ENCODE data around the gene ARID1B.

The ARID1B gene

DNA sequence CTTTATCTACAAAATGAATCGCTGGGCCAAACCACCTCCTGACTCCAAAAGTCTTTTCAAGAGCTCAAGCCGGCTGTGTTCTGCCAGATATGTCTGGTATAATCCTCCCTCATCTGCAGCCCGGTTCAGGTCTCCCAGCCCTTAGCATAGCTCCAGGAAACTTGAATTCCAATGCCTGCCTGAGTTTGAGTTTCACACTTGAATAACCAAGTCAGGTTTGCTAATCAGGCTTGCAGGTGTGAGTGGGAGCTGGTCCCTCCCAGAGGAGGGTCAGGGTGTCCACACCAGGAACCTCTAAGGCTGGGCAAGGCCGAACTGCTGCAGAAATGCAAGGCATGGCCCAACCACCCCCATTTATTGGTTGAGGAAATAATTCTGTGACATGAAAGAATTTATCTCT is 449.6 kb downstream of the ARID1B start:
- DNase-seq (ENCODE audit: low spot score) = no peak

GRCh38 chr6:157227202-157228166 is 450.3 kb downstream of the ARID1B start:
- no peak for DNase-seq (ENCODE audit: low spot score)

DNA sequence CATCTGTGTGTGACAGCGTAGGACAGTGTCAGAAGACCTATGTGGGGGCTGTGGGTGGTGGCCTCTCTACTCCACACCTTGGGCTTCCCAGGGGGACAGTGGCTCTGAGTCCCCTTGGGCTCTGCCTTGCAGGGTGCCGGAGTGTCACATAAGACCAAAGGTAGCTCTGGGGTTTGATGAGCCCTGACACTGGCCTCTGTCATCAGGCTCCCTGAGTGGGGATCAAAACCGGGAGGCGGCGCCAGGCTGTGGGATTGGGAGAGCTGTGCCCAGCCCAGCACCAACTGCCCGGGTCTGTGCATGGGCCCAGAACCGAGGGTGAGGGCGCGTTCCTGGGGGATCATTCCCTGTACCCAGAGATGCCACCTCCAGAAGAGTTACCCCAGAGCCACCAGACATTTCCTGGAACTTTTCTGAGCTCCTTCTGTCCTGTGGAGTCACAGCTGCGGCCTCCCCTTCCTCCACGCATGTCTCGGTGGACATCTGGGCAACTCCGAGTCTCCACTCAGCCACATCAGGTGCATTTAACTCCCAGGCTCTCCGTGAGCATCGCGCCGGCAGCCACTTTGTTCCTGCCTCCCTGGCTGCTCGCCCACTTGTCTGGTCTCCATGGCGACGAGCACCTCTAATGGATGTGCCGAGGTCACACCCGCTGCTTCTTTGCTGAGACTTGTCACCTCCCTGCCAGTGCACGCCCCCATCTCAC is 451.4 kb downstream of the ARID1B start:
- DNase-seq (ENCODE audit: low spot score) = peak; percentile 76

GRCh38 chr6:157229132-157229618 is 452.0 kb downstream of the ARID1B start:
- no peak for DNase-seq (ENCODE audit: low spot score)

GRCh38 chr6:157229713-157230112 is 452.5 kb downstream of the ARID1B start:
- DNase-seq (ENCODE audit: low spot score) = no peak

GRCh38 chr6:157230910-157231309 is 453.7 kb downstream of the ARID1B start:
- no peak for DNase-seq (ENCODE audit: low spot score)

GRCh38 chr6:157232161-157232895 is 455.1 kb downstream of the ARID1B start:
- no peak for DNase-seq (ENCODE audit: low spot score)

- no peak for DNase-seq (ENCODE audit: low spot score)
Observed at GRCh38 chr6:157233156-157233555, 456.0 kb downstream of the ARID1B start.

GRCh38 chr6:157233686-157234085 is 456.5 kb downstream of the ARID1B start:
- DNase-seq (ENCODE audit: low spot score) = no peak

DNA sequence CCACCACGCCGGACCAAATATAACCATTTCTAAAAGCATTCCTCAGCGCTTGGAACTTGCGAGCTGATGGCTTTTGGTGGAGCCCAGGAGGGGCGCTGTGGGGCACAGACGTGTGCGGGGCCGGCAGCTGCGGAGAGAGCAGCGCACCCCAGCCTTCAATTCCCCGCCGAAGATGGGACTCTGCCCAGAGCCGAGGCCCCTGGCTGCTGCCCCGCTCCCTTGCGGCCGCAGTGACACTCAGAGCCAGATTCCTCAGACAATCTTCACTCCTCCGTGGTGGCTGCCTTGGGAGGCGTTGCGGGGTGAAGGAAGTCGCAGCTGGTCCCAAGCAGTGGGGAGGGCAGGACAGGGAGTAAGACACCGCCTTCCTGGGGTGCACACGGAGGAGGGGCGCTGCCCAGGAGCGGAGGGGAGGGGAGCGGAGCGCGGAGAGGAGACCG is 458.4 kb downstream of the ARID1B start:
- peak; percentile 72 for DNase-seq (ENCODE audit: low spot score)

GRCh38 chr6:157236040-157236725 is 459.0 kb downstream of the ARID1B start:
- DNase-seq (ENCODE audit: low spot score) = no peak

- DNase-seq (ENCODE audit: low spot score) = no peak
Observed at GRCh38 chr6:157238346-157238745, 461.2 kb downstream of the ARID1B start.

DNA sequence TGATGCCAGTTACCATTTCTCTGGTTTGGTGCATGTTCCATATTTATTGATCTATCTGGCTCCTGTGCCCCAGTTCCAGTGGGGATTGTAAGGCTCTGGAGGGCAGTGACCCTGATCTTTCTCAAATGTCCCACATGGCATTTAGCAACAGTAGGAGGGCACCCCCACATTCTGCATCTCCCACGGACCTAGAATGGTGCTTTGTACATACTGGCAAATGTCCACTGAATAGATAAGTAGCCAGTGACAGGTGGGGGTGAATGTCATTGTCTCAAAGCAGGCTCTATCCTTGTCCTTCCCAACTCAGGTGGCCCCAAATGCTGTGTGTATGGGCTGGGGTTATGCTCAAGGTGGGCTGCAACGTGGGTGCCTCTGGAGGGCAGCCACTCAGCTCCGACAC is 462.0 kb downstream of the ARID1B start:
- DNase-seq (ENCODE audit: low spot score) = no peak

DNA sequence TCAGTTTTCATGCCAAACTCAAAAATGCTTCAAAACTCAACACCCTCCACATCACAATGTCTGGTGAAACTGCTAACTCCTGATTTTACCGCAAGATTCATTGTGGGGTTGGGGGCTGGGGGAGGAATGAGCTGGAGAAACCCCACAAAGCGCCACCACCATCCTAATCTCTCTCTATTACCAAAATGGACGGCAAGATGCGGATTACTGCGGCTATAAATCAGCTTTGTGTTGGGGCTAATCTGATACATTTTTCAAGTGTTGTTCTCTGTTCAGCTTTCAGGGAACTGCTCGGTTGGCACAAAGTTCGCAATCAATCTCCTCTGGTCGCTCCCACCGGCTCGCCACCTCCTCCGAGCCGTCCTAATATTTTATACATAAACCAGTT is 462.5 kb downstream of the ARID1B start:
- no peak for DNase-seq (ENCODE audit: low spot score)

- DNase-seq (ENCODE audit: low spot score) = peak; percentile 24
Observed at GRCh38 chr6:157240059-157240959, 463.1 kb downstream of the ARID1B start.

DNA sequence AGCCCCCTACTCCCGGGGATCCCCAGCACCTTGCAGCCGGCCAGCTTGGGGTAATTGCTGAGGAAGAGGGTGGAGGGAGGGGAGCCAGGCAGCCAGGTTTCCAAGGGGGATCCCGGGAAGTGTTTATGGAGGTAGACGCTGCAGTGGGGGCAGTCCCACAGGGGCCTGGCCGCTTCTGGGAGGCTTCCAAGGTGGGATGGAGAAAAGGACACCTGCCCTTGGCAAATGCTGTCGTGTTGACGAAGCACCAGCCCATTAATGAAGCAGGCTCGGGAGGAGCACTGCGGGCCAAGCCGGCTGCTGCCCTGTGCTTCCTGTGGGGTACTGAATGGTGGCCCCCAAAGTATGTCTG is 463.8 kb downstream of the ARID1B start:
- no peak for DNase-seq (ENCODE audit: low spot score)

GRCh38 chr6:157242791-157243190 is 465.6 kb downstream of the ARID1B start:
- no peak for DNase-seq (ENCODE audit: low spot score)

GRCh38 chr6:157244175-157244574 is 467.0 kb downstream of the ARID1B start:
- no peak for DNase-seq (ENCODE audit: low spot score)

GRCh38 chr6:157244780-157245179 is 467.6 kb downstream of the ARID1B start:
- DNase-seq (ENCODE audit: low spot score) = no peak

- no peak for DNase-seq (ENCODE audit: low spot score)
Observed at GRCh38 chr6:157245436-157245835, 468.3 kb downstream of the ARID1B start.

All from cerebellar cortex (tissue), 1 donor.